Adrenal gland (tissue), 12 donors: Measurements from ENCODE around the gene ACTA2. TPM values are rescaled to one million over a fixed set of nuclear protein-coding genes. Genes with fewer than 3 reads are reported as not detected.

Experiments used
- DNase-seq, 7 donors: peaks; one replicate each; pipeline ENCODE4 v3.0.0-alpha.2; 2019 to 2020
- H3K27ac ChIP-seq, 5 donors: fragments of 200-600 bp; sonication (generic) in 4 of 5; 1 replicate in 3 of 5; 2 replicates in 2 of 5; pipeline versions ENCODE4 v1.5.1 to v1.8.0; 2016 to 2020; ENCODE audit warnings: mild to moderate bottlenecking in 1 of 5
- H3K27me3 ChIP-seq: fragments of 200-600 bp; 2 replicates; pipeline ENCODE4 v1.8.0; 2021
- H3K36me3 ChIP-seq, 2 donors: fragments of 200-600 bp; replicated peaks in 1 of 2; 1 replicate in 1 of 2; 2 replicates in 1 of 2; pipeline versions ENCODE4 v1.5.1 to v1.8.0; 2018 to 2022
- H3K4me1 ChIP-seq, 2 donors: fragments of 200-600 bp; replicated peaks in 1 of 2; 1 replicate in 1 of 2; 2 replicates in 1 of 2; pipeline versions ENCODE4 v1.5.1 to v1.8.0; 2018 to 2021
- H3K4me3 ChIP-seq, 4 donors: fragments of 200-600 bp; sonication (generic) in 3 of 4; one replicate each; pipeline ENCODE4 v1.5.1; 2016 to 2018
- H3K9me3 ChIP-seq, 3 donors: fragments of 200-600 bp; sonication (generic) in 1 of 3; replicated peaks in 1 of 3; 1 replicate in 2 of 3; 2 replicates in 1 of 3; pipeline versions ENCODE4 v1.5.1 to v1.8.0; 2016 to 2021
- CTCF ChIP-seq, 6 experiments: fragments of 450-650 bp in 4 of 6; fragments of 200-600 bp in 2 of 6; sonication (generic) in 1 of 6; IDR thresholded peaks; 1 replicate in 5 of 6; 2 replicates in 1 of 6; pipeline versions ENCODE4 v1.5.1 to v1.8.0; 2016 to 2021; ENCODE audit warnings: antibody characterized with exemption in 6 of 6, mild to moderate bottlenecking in 2 of 6, moderate library complexity in 1 of 6
- POLR2A ChIP-seq, 2 donors: fragments of 450-650 bp; IDR thresholded peaks; one replicate each; pipeline ENCODE4 v1.6.1; 2017; ENCODE audit warnings: antibody characterized with exemption in 2 of 2, mild to moderate bottlenecking in 2 of 2, moderate library complexity in 1 of 2
- WGBS, 4 donors: extraction: QIAGEN DNeasy Blood & Tissue Kit in 2 of 4; methylation state at CpG; one replicate each; pipeline versions ENCODE4 v1.1.5 to v1.1.7; 2013 to 2017; 5-methylcytosine and 5-hydroxymethylcytosine counted together
- intact Hi-C, 2 donors: fragments of 100-400 bp; cut with DNase I; formaldehyde crosslinking; loops; one replicate each; pipeline versions ENCODE4 v1.14.1 to v1.15.0; 2022 to 2023
- polyA plus RNA-seq, 3 donors: library from polyadenylated mRNA; stranded (reverse); fragments of 200-250 nt in 2 of 3; fragments of 350-450 nt in 1 of 3; fragmentation: Illumina TruSeq in 1 of 3; extraction: RNeasy Lipid Tissue Mini Kit (QIAGEN cat#74804) in 1 of 3; gene quantifications; one replicate each; pipeline ENCODE4 v1.2.3, GENCODE V29; 2013 to 2014
- total RNA-seq, 9 donors: library from RNA; depleted of rRNA in 4 of 9; stranded (reverse); fragments of >200 nt in 4 of 9; fragments of 120-200 nt in 1 of 9; fragmentation: NEBNext Ultra II Directional in 1 of 9; extraction: Animal tissue kit (Norgen Biotek cat#: 25700) in 1 of 9; gene quantifications; one replicate each; pipeline versions ENCODE4 v1.1.0 to v1.2.4, GENCODE V29; 2013 to 2023
- donor health status: healthy with polysubstance abuse.
- donor health status: Bipolar disorder and iron deficiency.
- donor health status: DM: yes; HTN: yes; CAD: no.
- donor health status: DM: no; HTN: no; CAD: no.
- donor health status: DM: no; HTN: no; CAD: no.
- donor health status: DM: yes; HTN: yes; CAD: no.

The ACTA2 gene
- total and polyA plus RNA-seq, 12 donors: 48.5 to 529 (median 320) TPM

- Histone ChIP-seq H3K36me3 (no peaks in the 10 kb centered on the region), H3K27me3 (no peaks in the 10 kb centered on the region), H3K4me3 (peak overlapping the region in 2 of 4 donors; percentile 15 to 57), H3K9me3 (no peaks in the 10 kb centered on the region), H3K27ac (peak overlapping the region; percentile 30 to 78 (median 74)), H3K4me1 (peaks cover 36% of the 10 kb centered on the region in 2 donors)
- 55 to 64% (median 59%) methylated on average over 3 of the region's 3 CpGs for WGBS, 4 donors
- TF ChIP-seq POLR2A (IDR thresholded peaks at IDR 0.05) (no peak), CTCF (IDR thresholded peaks at IDR 0.05) (no peak)
- intact Hi-C loops: no loop called here
- DNase-seq: no peak
Measured at GRCh38 chr10:88975377-88975720, 22.8 kb upstream of the ACTA2 start.

GRCh38 chr10:88974446-88975376 lies 22.1 kb upstream of the ACTA2 start:
- H3K27ac ChIP-seq: peak overlapping the region; percentile 30 to 78 (median 74)
- intact Hi-C loops: no loop called here
- TF ChIP-seq POLR2A (IDR thresholded peaks at IDR 0.05): no peak
- no peak for TF ChIP-seq CTCF (IDR thresholded peaks at IDR 0.05)
- peaks cover 29 to 31% of the 10 kb centered on the region in 2 donors for H3K4me1 ChIP-seq
- H3K36me3 ChIP-seq: no peaks in the 10 kb centered on the region
- H3K27me3 ChIP-seq: no peaks in the 10 kb centered on the region
- H3K9me3 ChIP-seq: no peaks in the 10 kb centered on the region
- H3K4me3 ChIP-seq: peak overlapping the region in 2 of 4 donors; percentile 15 to 57
- DNase-seq: no peak
- 13 to 21% (median 18%) methylated on average over 7 of the region's 7 CpGs for WGBS, 4 donors

- no peak for DNase-seq
- peak overlapping the region in 4 of 5 donors; percentile 17 to 78 (median 60) for H3K27ac ChIP-seq
- WGBS, 4 donors: 64 to 74% (median 74%) methylated on average over 3 of the region's 3 CpGs
- H3K4me3 ChIP-seq: peak overlapping the region in 1 of 4 donors; percentile 57
- intact Hi-C loops: no loop called here
- H3K36me3 ChIP-seq: no peaks in the 10 kb centered on the region
- no peaks in the 10 kb centered on the region for H3K27me3 ChIP-seq
- H3K9me3 ChIP-seq: no peaks in the 10 kb centered on the region
- TF ChIP-seq POLR2A (IDR thresholded peaks at IDR 0.05) (no peak), CTCF (IDR thresholded peaks at IDR 0.05) (no peak)
- H3K4me1 ChIP-seq: peaks cover 22 to 25% of the 10 kb centered on the region in 2 donors
Measured at GRCh38 chr10:88974012-88974411, 21.4 kb upstream of the ACTA2 start.

- 60 to 70% (median 65%) methylated on average over 5 of the region's 5 CpGs for WGBS, 4 donors
- Histone ChIP-seq H3K4me1 (peaks cover 17 to 31% of the 10 kb centered on the region in 2 donors), H3K9me3 (no peaks in the 10 kb centered on the region), H3K36me3 (no peaks in the 10 kb centered on the region), H3K4me3 (no peak overlapping the region), H3K27ac (no peak overlapping the region), H3K27me3 (no peaks in the 10 kb centered on the region)
- TF ChIP-seq CTCF (IDR thresholded peaks at IDR 0.05): no peak
- no peak for TF ChIP-seq POLR2A (IDR thresholded peaks at IDR 0.05)
- intact Hi-C loops: no loop called here
- no peak for DNase-seq
Measured at GRCh38 chr10:88971221-88972061, 18.9 kb upstream of the ACTA2 start.
